ENCODE measurements around the gene C10orf120.

DNA sequence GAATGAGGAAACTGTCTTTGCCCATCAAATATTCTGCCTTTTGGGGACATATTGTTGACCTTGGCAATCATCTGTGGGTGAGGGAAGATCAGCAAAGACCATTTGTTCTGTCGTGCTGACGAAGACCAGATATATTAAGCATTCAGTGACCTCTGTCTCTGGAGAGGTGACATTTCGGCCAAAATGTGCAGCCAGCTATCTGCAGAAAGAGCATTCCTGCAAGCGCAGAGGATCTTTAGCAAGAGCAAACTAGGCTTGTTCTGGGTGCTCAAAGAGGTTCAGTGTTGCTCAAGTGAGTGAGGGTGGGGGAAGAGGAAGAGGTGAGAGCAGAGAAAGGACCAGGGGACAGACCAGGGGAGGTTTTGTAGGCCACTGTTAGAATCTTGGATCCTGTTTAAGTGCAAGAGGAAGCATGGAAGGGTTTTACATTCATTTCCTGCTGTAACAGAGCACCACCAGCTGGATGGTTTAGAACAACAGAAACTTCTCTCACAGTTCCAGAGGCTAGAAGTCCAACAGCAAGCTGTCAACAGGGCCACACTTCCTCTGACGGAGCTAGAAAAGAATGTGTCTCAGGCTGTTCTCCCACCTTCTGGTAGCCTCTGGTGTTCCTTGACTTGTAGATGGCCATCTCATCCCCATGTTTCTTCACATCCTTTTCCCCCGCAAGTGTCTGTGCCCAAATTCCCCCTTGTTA is 11.2 kb downstream of the C10orf120 start:
- TF ChIP-seq EZH2 (IDR thresholded peaks at IDR 0.05; ENCODE audit: insufficient read depth, poor library complexity, severe bottlenecking) (no peak), EZH2phosphoT487 (IDR thresholded peaks at IDR 0.05; ENCODE audit: insufficient read depth, low read depth) (no peak)
